Glutamatergic neuron (in vitro differentiated cells): ENCODE data around the gene NR1H4. TPM values are rescaled to one million over a fixed set of nuclear protein-coding genes. Genes with fewer than 3 reads are reported as not detected.

Experiments used
- DNase-seq: peaks from one replicate; pipeline ENCODE4 v3.0.0; 2022
- H3K27ac Mint-ChIP-seq: one replicate; pipeline ENCODE4 v1.8.0; 2020; ENCODE audit warnings: mild to moderate bottlenecking, mixed read lengths, inconsistent platforms; ENCODE audit not compliant: unreplicated experiment
- H3K27me3 Mint-ChIP-seq: one replicate; pipeline ENCODE4 v1.8.0; 2020; ENCODE audit warnings: mild to moderate bottlenecking, moderate library complexity, mixed read lengths, inconsistent platforms; ENCODE audit not compliant: unreplicated experiment
- H3K36me3 Mint-ChIP-seq: one replicate; pipeline ENCODE4 v1.8.0; 2020; ENCODE audit warnings: mild to moderate bottlenecking, mixed read lengths, inconsistent platforms; ENCODE audit not compliant: unreplicated experiment
- H3K4me1 Mint-ChIP-seq: one replicate; pipeline ENCODE4 v1.8.0; 2020; ENCODE audit warnings: mild to moderate bottlenecking, low read depth, mixed read lengths, inconsistent platforms; ENCODE audit not compliant: unreplicated experiment
- H3K4me3 Mint-ChIP-seq: one replicate; pipeline ENCODE4 v1.8.0; 2020; ENCODE audit warnings: mild to moderate bottlenecking, mixed read lengths, inconsistent platforms; ENCODE audit not compliant: unreplicated experiment
- H3K9me3 Mint-ChIP-seq: one replicate; pipeline ENCODE4 v1.8.0; 2020; ENCODE audit warnings: mild to moderate bottlenecking, moderate library complexity, mixed read lengths, inconsistent platforms; ENCODE audit not compliant: unreplicated experiment
- CTCF ChIP-seq: fragments of 200-600 bp; sonication (generic); IDR thresholded peaks from one replicate; pipeline ENCODE4 v1.5.0; 2021; ENCODE audit not compliant: partially characterized antibody, unreplicated experiment
- total RNA-seq: library from RNA; stranded (reverse); fragmentation: NEBNext Ultra II Directional; extraction: Animal tissue kit (Norgen Biotek cat#: 25700); gene quantifications from one replicate; pipeline ENCODE4 v1.2.1, GENCODE V29; 2021; ENCODE audit not compliant: unreplicated experiment

The NR1H4 gene
- total RNA-seq, 1 donor from 2014 or later = not detected

DNA sequence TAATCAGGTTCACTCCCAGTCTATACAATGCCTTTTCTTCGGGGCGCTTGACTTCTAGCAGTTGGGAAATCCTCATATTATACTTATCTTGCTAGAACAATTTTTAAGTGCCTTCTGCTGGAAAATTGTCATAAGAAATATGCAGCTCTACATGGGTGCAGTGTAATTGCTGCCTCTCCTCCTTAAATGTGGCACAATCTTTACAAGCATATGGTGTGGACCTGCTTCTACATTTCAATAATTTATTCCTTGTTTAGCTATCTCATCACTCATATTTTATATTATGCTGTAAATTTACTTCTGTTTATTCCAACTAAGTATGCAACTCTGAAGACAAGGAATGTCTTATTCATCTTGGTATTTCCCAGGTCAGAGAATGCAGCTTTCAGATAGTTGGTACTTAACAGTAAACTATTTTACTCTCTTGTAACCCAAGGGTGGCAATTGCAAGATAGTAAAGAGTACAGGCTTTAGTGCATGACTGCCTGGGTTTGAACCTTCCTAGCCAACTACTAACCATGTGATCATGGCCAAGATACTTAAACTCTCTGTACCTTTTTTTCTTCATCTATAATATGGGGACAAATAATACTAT lies 56.2 kb downstream of the NR1H4 start:
- no peaks in the 10 kb centered on the region for H3K4me1 Mint-ChIP-seq
- H3K9me3 Mint-ChIP-seq = no peaks in the 10 kb centered on the region
- H3K27me3 Mint-ChIP-seq = no peaks in the 10 kb centered on the region
- H3K36me3 Mint-ChIP-seq = no peaks in the 10 kb centered on the region
- H3K27ac Mint-ChIP-seq = no peak overlapping the region
- TF ChIP-seq CTCF = no peak
- no peak overlapping the region for H3K4me3 Mint-ChIP-seq
- no peak for DNase-seq

DNA sequence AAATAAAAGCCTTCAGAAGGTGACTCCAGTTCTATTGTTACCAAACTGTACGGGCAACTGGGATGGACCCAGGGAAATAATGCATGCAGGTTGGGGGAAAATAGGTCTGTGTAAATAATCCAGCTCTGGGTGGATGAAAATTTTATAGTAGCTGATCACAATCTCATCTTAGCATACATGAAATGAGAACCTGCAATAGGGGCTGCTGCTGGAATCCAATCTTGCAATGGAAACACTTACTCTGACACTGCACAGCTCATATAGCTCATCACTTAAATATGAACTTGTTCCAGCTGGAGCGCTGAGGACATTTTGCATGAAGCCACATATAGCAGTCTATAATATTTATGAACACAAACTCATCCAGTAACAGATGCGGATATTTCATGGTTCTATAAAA lies 59.7 kb downstream of the NR1H4 start:
- TF ChIP-seq CTCF = no peak
- H3K4me1 Mint-ChIP-seq = no peaks in the 10 kb centered on the region

GRCh38 chr12:100534625-100535227 lies 61.1 kb downstream of the NR1H4 start:
- Mint-ChIP-seq H3K27ac (no peak overlapping the region), H3K9me3 (no peaks in the 10 kb centered on the region), H3K27me3 (no peaks in the 10 kb centered on the region), H3K4me3 (no peak overlapping the region), H3K36me3 (no peaks in the 10 kb centered on the region), H3K4me1 (no peaks in the 10 kb centered on the region)
- no peak for DNase-seq
- no peak for TF ChIP-seq CTCF

More for the DNA sequence above, 59.7 kb downstream of the NR1H4 start:
- Mint-ChIP-seq H3K9me3 (no peaks in the 10 kb centered on the region), H3K4me3 (no peak overlapping the region), H3K27me3 (no peaks in the 10 kb centered on the region), H3K36me3 (no peaks in the 10 kb centered on the region), H3K27ac (no peak overlapping the region)
- DNase-seq = no peak

- Mint-ChIP-seq H3K27me3 (no peaks in the 10 kb centered on the region), H3K9me3 (no peaks in the 10 kb centered on the region), H3K36me3 (no peaks in the 10 kb centered on the region), H3K4me3 (no peak overlapping the region), H3K4me1 (no peaks in the 10 kb centered on the region), H3K27ac (no peak overlapping the region)
- no peak for DNase-seq
- no peak for TF ChIP-seq CTCF
Observed at GRCh38 chr12:100539202-100539601, 65.5 kb downstream of the NR1H4 start.

DNA sequence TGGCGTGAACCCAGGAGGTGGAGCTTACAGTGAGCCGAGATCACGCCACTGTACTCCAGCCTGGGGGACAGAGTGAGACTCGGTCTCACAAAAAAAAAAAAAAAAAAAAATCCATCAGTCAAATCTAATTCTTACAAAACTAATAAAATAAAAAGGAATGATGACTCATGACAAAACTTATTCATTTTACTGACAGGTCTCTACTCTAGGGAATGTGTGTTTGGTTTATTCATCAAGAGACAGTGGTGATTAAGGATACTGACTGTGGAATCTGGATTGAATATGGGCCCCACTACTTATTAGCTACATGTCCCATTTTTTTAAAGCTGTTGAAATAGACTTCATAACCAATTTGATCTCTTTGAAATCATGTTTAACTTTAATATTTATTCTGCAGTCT lies 70.5 kb downstream of the NR1H4 start:
- Mint-ChIP-seq H3K4me1 (no peaks in the 10 kb centered on the region), H3K27ac (no peak overlapping the region), H3K36me3 (no peaks in the 10 kb centered on the region), H3K4me3 (no peak overlapping the region), H3K9me3 (no peaks in the 10 kb centered on the region), H3K27me3 (no peaks in the 10 kb centered on the region)
- TF ChIP-seq CTCF = no peak
- DNase-seq = no peak
